NCI-H128 (cell line): ENCODE measurements around the gene SDK1.

Experiments
- DNase-seq: peaks from one replicate; lab custom pipeline; 2025; ENCODE audit not compliant: unreplicated experiment; lab: John Stamatoyannopoulos, UW

SDK1 gene

DNA sequence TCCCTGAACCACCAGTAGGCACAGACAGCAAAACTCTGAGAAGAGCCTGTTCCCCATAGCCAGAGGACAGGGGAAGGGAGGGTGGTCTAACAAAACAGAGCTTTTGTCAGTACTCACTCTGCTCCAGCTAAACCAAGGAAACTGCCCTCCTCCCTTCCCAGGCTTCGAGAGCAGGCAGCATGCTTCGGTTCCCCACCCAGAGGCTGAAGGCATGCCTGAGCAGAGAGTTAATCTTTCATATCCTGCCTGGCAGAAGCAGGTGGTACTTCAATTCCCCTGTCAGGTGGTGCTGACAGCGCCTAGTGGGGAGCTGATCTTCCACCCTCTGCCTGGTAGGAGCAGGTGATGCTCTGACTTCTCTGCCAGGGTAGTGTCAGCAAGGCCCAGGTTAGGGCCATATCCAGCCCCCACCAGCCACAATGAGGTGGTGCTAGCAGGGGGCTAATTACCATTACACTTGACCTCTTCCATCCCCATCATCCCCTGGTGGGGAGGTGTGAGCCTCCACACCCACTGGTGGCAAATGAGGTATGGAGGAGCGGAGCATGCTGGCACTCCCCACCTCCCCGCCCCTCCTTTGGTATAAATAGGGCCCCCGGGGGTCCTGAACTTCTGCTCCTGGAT is 35.1 kb downstream of the SDK1 start:
- DNase-seq, result no peak

DNA sequence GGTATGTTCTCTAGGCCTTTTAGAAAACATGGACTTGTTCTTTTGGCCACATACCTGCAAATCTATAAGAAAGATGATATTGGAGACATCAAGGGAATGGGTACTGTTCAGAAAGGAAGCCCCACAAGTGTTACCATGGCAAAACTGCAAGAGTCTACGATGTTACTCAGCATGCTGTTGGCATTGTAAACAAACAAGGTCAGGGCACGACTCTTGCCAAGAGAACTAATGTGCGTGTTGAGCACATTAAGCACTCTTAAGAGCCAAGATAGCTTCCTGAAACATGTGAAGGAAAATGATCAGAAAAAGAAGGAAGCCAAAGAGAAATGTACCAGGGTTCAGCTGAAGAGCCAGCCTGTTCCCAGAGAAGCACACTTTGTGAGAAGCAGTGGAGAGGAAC is 37.1 kb downstream of the SDK1 start:
- no peak for DNase-seq

DNA sequence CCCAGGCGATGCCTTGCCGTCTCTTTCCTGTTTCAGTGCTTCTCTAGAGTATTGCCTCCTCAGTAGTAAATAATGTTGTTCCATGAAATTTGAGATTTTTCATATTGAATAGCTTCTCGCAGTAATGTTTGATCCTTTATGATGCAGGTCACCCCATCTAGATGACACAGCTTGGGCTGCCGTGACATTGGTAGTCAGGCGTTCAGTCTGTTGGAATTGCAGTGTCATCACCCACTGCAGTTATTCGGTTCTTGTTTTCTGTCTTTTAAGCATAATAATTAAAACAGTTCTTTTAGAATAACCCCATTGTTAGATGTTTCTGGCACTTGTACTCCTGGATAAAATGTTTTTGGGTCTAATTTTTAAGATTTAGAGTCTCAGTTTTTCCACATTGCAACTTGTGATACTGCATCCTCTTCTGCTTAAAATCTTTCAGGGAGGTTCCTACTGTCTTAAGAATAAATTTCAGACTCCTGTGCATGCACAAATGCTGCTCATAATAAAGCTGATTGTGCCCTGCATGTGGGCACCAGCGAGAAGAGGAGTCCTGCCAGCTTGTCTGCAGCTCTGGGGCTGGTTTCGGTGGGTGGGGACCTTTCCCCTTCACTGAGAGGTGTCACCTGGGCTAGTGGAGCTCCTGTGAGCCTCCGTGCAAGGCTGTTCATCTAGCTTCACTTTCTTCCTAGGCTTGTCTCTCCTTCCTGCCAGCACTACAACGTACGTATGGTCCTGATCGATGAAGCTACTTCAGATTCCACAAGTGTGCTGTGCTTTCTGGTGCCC is 44.8 kb downstream of the SDK1 start:
- no peak for DNase-seq

DNA sequence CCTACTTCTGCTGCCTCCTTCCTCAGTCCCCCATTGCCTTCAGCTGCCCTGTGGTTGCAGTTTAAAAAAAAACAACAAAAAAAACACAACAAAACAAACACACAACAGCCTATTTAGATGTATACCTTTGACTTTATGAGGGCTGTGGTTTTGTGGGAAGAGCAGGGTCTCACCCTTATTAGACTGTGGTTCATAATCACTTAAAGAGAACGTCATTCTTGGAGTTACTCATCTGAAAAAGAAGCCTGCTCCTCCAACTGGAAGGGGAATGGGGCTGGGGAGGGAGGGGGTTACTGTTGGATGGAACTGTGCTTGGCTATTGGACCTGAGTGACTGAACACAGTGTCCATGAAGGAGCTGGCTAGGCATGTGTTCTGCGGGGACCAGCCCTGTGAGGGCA is 48.1 kb downstream of the SDK1 start:
- DNase-seq, result no peak

DNA sequence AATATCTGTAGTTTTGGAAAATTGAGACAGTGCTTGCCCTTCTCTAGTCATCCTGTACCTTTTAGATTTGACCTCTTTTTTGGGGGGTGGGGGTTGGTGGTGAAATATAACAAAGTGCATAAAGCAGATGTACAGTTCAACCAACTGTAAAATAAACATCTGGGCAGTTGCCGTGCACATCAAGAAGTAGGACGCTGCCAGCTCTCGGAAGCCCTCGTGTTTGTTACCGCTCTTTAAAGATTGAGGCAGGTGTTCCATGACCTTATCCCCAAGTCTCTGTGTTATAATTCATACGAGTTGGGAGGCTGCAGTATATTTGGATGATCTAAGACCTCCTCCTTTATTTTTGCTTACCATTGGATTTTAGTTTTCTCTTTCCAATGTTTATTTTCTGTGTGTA is 55.1 kb downstream of the SDK1 start:
- DNase-seq, result no peak

DNA sequence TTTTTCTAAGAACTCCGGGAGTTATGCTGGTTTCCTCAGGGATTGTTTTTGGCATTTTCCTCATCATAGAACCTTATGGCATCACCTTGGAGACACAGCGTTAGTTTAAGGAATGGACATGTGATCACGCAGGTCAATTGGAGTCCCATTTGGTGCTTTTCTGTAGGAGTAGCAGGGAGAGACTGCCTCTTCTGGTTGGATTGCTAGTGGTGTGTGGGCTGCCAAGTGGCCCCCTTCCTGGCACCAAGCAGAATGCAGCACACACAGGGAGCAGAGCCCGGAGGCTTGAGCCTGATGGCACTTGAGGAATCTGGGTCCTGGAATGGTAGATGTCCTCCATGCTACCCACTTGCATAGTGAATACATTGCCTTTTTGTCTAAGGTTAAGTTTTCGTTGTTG is 57.9 kb downstream of the SDK1 start:
- no peak for DNase-seq

DNA sequence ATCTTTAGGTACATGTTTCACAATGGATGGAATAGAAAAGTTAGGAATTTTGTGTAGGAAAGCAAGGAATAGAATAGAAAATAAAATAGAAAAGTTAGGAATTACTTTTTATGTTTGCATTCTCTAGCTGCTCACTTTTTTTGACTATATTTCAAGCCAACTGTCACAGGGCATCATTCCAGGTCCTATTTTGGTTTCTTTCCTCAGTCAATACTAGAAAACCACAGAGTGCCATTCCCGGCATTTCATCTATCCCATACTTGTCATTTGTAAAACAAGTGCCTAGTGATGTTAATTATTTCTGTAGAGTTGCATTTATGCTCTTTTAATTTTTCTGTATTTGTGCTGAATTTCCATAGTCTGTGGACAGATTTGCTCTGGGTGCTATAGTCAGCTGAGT is 66.2 kb downstream of the SDK1 start:
- DNase-seq, result no peak

DNA sequence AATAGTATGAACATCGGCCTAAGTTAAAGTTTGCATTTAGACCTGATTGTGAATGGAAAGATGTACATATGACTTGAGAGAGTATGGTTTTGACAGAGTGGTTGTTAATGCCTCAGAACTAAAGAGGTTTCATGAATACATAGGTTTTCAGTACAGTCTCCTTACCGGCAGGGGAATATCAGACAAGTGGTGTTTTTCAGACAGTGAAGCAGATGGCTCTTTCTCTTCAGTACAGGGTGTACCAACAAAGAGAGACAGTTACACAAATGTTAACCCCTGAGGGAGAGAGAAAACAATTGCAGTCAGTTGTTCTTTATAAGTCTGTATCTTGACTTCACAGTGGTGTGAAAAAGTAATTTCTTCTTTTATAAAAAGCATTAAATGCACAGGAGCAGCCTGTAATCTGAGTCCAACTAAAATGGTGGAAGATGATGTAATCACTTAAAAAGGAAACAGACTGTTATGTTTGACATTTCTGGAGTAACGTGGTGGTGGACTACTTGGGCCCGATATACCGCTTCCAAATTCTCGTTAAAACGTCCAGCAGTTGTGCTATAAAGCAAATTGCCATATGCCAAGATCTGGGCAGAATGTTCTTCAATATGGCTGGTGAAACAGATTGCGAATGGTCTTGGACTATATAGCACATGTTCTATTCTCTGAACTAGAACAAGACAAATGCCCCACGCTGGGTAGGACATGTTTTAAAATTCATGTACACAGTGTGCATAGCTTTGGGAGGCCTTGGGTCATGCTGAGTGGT is 69.2 kb downstream of the SDK1 start:
- DNase-seq, result peak; percentile 32

DNA sequence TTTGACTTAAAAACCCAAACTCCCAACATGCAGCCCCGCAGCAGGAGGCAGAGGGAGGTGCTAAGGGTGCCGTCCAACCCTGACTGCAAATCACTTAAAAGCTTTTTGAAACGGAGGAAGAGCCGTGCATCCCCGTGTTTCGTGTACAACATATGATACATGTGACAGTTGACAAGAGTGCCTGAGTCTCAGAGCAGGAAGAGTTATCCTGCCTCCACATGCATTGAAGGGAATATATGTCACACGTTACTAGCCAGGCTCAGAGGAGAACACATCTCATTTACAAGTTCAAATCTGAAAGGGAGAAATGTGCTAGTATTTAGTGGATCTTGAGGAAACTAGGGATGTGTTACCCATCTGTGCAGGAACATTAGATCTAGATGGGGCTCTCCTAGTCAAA is 69.9 kb downstream of the SDK1 start:
- no peak for DNase-seq

DNA sequence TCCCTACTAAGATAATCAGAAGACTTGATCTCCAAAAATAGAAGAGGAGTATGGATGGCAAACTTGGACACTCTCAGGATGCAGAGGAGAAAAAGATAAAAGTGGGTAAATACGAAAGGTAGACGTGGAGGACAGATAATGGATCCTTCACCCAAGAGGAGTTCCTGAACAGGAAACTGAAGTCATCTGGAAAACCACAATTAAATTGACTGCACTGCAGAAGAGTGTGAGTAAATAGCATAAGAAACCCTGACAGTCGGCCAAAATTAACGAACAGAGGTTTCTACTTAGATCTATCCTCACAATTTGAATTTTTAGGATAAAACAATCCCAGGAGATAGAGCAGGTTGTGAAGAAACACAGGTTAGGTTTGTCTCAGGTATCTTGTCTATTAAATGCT is 70.5 kb downstream of the SDK1 start:
- no peak for DNase-seq

DNA sequence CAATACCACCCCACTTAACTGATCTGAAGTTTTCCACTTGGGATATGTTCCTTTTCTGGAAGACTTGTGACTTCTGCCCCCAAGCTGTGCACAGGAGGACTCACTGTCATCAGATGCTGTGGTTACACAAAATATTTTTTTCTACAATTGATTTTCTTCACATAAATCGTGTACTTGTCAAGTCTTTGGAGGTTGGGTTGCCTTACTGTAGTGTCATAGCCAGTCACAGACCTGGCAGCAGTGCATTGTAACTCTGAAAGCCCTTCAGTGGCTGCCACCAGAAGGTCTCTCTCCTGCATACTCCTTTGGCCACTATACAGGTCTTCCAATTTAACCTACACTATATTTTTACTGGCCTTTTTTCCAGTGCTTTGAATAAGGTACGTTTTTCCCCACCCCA is 73.2 kb downstream of the SDK1 start:
- no peak for DNase-seq

DNA sequence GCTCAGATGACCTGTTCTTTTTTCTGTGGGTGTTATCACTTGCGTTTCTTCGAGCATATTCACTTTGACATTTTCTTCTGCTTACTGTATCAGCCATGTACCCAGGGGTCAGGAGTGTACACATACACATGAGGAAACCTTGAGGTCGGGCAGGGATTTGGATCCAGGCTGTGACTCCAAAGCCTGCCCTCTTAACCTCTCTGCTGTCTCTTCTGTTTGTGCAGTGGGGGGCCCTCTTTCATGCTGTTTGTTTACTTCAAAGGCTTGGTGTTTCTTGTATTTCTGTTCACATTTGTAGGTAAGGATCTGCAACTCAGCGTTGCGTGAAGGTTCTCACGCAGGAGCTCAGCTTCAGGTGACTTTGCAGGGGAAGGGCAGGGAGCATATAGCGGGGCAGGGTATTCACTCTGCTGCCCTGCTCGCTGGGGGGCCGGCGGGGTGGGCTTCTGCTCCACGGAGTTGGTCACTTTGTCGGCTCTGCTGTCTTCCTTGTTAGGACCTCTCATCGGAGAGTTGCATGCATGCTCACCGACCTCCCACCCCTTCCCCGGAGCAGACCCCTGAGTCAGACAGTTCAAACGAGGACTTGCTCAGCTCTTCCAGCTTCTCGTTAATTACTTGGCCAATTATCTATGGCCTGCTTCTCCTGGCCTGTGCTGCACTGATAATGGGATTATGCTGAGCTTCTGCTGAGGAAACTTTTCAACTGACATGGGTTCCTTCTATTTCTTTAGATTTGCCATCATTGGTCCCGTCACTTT is 77.5 kb downstream of the SDK1 start:
- DNase-seq, result no peak

DNA sequence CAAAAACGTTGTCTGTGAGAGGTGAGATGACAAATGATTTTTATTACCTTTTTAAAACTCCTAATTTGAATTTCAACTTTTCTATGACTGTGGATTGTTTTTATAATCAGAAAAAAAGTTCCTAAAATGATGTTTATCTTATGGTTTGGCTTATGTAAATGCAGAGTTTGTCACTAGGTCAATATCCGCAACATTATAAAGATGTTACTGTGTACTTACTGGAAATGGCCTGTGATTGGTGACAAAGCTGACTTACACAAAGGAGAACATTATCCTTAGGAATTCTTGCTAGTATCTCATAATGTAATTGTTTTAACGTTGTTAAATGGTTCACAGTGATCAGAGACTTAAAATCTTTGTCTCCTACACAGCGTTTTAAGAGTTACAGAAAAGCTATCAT is 79.0 kb downstream of the SDK1 start:
- no peak for DNase-seq

DNA sequence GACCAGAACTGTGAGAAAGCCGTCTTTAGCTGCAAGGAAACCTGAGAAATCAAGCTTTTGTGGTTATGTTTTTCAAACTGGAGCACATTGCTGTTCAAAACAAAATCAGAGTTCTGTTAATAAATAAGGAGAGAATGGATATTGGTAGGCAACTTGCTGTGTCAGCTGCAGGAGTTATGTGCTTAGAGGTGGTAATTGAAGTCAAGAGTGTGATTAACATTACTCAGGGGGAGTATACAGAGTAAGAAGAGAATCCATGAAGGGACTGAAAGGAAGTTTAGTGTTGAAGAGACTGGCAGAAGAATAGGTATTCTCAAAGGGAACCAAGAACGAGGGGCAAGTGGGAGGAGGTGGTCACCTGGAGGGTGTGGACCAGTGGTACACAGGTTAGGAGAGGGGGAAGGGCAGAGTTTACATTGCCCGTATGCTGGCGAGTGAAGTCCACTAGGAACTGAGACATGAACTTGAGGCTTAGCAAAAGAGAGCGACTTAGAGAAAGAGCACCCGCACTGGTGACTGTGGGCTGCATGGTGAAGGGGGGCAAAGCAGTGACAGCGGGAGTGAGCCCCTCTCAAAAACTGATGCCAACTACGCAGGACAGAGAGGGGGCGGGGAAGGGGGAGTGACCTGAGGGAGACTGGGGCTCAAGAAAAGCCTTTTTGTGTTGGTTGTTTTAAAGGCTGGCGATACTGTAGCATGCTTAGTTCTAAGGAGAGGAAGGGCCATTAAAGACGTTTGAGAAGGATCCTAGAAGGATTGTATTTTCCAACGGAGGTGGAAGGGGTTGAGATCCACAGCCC is 80.0 kb downstream of the SDK1 start:
- no peak for DNase-seq

DNA sequence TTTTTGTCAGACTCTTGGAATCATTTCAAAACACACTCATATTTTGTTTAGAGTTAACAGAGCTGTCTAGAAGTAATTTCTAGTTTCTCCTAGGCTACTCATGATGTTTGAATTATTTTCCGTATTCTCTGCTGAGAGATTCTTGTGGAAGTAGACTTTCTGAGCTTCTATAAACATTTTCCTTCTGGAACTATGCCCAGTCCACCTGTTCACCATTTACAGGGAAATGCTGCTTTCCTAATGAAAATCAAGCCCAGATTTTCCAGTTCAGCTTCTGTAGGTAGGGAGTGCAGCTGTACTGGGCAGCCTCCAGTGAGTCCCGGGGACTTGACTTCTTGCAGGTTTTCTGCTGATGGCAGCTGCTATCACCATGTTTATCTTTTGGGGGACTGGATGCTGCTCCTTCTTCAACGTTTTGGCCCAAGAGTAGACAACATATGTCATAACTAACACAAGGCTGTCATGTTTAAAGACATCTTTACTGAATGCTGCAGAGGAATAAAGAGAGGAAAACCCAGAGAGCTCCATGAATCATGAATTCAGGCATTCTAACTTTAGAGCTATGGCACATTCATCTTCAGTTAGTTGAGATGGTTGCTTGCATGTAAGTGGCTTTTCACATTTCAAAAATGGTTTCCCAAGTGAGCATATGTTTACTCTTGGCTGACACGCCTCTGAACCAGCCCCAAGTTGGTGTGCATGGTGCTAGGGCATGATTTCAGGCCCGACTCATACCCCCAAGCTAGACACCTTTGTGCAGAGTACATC is 85.6 kb downstream of the SDK1 start:
- no peak for DNase-seq

DNA sequence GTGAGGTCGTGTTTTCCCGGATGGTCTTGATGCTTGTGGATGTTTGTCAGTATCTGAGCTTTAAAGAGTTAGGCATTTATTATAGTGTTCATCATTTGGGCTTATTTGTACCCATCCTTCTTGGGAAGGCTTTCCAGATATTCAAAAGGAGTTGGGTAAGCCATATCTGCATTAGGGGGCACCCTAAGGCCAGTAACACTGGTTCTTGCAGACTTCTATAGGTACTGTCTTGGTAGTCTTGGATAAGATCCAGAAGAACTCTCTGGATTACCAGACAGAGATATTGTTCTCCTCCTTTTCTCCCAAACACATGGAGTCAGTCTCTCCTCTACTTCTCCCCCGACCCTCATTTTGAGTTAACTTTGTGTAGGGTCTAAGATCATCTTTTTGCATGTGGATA is 92.8 kb downstream of the SDK1 start:
- no peak for DNase-seq

DNA sequence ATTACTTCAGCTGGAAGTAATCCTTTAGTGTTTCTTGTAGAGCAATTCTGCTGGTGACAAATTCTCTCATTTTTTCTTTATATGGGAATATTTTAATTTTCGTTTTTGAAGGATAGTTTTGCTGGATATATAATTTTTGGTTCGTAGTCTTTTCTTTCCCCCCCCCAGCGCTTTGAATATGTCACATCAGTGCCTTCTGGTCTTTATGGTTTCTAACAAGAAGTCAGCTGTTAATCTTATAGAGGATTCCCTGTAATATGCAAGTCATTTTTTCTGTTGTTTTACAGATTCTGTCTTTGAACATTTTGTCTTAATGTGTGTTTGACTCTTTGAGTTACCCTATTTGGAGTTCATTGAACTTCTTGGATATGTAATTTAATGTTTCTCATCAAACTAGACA is 96.3 kb downstream of the SDK1 start:
- DNase-seq, result no peak

DNA sequence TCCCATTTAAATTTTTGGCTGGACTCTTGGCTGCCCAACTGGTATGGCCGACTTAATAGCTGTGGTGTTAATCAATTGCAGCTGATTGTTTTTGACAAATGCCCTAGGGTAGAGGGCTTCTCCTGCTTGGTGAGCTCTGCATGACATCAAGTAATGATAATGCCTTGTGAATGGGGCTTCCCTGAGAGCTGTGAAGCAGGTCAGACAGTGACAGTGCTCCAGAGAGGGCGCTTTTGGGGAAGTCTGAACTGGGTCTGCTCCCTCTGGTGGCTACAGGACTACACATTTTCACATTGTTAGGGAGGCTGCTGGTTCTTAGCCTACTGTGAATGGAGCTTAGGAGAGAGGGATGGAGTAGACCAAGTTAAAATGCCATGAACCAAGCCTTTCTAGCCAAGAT is 98.8 kb downstream of the SDK1 start:
- no peak for DNase-seq

DNA sequence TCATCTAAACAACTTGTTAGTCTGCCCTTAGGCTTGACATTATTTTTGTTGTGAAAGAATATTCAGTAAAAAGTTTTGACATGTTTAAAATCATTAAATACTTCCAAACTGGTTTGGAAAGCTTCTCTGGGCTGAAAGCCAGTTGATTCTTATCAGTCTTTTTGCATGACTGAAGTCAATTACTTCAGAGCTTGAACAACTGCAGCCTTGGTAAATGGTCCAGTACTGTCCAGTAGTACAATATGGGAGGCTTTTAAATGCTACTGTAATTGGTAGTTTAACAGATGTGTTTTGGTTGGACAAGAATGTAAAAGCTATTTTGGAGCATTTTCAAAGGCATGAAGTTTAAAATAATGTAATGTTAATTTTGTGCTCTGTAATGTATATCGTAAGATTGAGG is 103.4 kb downstream of the SDK1 start:
- no peak for DNase-seq
